Psoas muscle (tissue), 8 donors: ENCODE data around the gene ZBTB16. TPM values are rescaled to one million over a fixed set of nuclear protein-coding genes. Genes with fewer than 3 reads are reported as not detected.

Source experiments
- ATAC-seq, 4 donors: fragments of 200-7000 bp; cut with Tn5 transposase; one replicate each; pipeline ENCODE4 v1.9.1; 2020; ENCODE audit warnings: moderate library complexity in 3 of 4, mild to moderate bottlenecking in 2 of 4
- DNase-seq, 2 donors: peaks; one replicate each; pipeline ENCODE4 v3.0.0-alpha.2; 2020
- H3K27ac ChIP-seq: fragments of 200-600 bp; one replicate; pipeline ENCODE4 v1.8.0; 2022
- H3K27me3 ChIP-seq, 3 donors: fragments of 200-600 bp in 1 of 3; one replicate each; pipeline versions ENCODE4 v1.6.1 to v1.8.0; 2013 to 2022; ENCODE audit warnings: low read length in 2 of 3, mild to moderate bottlenecking in 2 of 3, moderate library complexity in 1 of 3; ENCODE audit not compliant: insufficient read depth in 3 of 3
- H3K36me3 ChIP-seq, 2 donors: fragments of 200-600 bp in 1 of 2; one replicate each; pipeline versions ENCODE4 v1.6.1 to v1.8.0; 2013 to 2022; ENCODE audit warnings: low read depth in 1 of 2, mild to moderate bottlenecking in 1 of 2, moderate library complexity in 1 of 2; ENCODE audit not compliant: insufficient read depth in 1 of 2
- H3K4me1 ChIP-seq: fragments of 200-600 bp; one replicate; pipeline ENCODE4 v1.8.0; 2022
- H3K4me3 ChIP-seq: fragments of 200-600 bp; one replicate; pipeline ENCODE4 v1.8.0; 2022; ENCODE audit warnings: mild to moderate bottlenecking
- H3K9me3 ChIP-seq: fragments of 200-600 bp; one replicate; pipeline ENCODE4 v1.8.0; 2022
- WGBS, 3 donors: extraction: QIAGEN DNeasy Blood & Tissue Kit; methylation state at CpG; one replicate each; pipeline versions ENCODE4 v1.1.6 to v1.1.7; 2013; 5-methylcytosine and 5-hydroxymethylcytosine counted together
- intact Hi-C, 2 donors: fragments of 100-400 bp; cut with DNase I; formaldehyde crosslinking; loops; one replicate each; pipeline versions ENCODE4 v1.11.0 to v1.14.2; 2022
- polyA plus RNA-seq, 3 donors: library from polyadenylated mRNA; stranded (reverse); fragments of 200-250 nt; gene quantifications; one replicate each; pipeline ENCODE4 v1.2.3, GENCODE V29; 2013
- total RNA-seq, 4 donors: library from RNA; stranded (reverse); fragmentation: NEBNext Ultra II Directional in 2 of 4; extraction: Animal tissue kit (Norgen Biotek cat#: 25700) in 2 of 4; gene quantifications; one replicate each; pipeline versions ENCODE4 v1.2.1 to v1.2.4, GENCODE V29; 2021 to 2023
- TF ChIP-seq, protein P1 (sequence below): fragments of 200-600 bp; IDR thresholded peaks from one replicate; pipeline ENCODE4 v1.8.0; 2022; ENCODE audit warnings: antibody characterized with exemption
- donor health status: healthy with polysubstance abuse.
- donor health status: DM: no; HTN: no; CAD: no; lungs with moderate emphysema.
- donor health status: Bipolar disorder and iron deficiency.
- donor health status: healthy.
- donor health status: DM: yes; HTN: yes; CAD: no.
- donor health status: DM: no; HTN: no; CAD: no.
- donor health status: DM: no; HTN: no; CAD: no.
- donor health status: DM: yes; HTN: yes; CAD: no.

The ZBTB16 gene
- total and polyA plus RNA-seq, 7 donors: 11.7 to 299 (median 89.8) TPM

DNA sequence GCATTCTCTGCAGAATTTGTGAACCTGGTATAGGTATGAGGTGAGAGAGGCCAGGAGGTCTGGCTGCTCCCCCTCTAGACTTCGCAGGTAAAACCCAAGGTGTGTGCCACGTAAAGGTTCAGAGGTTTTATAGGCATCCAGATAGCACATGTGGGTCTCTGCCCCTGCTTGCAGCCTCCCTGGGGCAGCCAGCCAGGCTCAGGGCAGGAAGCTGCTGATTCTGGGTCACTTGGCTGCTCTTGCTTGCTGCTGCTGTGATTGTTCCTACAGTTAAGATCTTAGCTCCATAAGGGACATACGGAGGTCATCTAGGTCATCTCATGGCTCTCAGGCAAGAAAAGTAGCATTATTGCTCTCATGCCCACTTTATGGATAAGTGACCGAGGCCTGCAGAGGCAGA is 30.2 kb downstream of the ZBTB16 start:
- H3K27me3 ChIP-seq: no peaks in the 10 kb centered on the region
- WGBS, 3 donors: 50 to 65% (median 61%) methylated on average over 4 of the region's 4 CpGs
- intact Hi-C loops: no loop called here
- DNase-seq (peak in 1 of 2 donors; percentile 65), ATAC-seq (peak in 3 of 4 donors; percentile 15 to 39 (median 31))
- H3K9me3 ChIP-seq: no peaks in the 10 kb centered on the region
- peak overlapping the region; percentile 99 for H3K27ac ChIP-seq
- peaks cover 98% of the 10 kb centered on the region for H3K4me1 ChIP-seq
- TF ChIP-seq, protein P1, sequence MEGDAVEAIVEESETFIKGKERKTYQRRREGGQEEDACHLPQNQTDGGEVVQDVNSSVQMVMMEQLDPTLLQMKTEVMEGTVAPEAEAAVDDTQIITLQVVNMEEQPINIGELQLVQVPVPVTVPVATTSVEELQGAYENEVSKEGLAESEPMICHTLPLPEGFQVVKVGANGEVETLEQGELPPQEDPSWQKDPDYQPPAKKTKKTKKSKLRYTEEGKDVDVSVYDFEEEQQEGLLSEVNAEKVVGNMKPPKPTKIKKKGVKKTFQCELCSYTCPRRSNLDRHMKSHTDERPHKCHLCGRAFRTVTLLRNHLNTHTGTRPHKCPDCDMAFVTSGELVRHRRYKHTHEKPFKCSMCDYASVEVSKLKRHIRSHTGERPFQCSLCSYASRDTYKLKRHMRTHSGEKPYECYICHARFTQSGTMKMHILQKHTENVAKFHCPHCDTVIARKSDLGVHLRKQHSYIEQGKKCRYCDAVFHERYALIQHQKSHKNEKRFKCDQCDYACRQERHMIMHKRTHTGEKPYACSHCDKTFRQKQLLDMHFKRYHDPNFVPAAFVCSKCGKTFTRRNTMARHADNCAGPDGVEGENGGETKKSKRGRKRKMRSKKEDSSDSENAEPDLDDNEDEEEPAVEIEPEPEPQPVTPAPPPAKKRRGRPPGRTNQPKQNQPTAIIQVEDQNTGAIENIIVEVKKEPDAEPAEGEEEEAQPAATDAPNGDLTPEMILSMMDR: no peak
- H3K36me3 ChIP-seq: peaks cover 4 to 9% of the 10 kb centered on the region in 2 donors
- peak overlapping the region; percentile 19 for H3K4me3 ChIP-seq

DNA sequence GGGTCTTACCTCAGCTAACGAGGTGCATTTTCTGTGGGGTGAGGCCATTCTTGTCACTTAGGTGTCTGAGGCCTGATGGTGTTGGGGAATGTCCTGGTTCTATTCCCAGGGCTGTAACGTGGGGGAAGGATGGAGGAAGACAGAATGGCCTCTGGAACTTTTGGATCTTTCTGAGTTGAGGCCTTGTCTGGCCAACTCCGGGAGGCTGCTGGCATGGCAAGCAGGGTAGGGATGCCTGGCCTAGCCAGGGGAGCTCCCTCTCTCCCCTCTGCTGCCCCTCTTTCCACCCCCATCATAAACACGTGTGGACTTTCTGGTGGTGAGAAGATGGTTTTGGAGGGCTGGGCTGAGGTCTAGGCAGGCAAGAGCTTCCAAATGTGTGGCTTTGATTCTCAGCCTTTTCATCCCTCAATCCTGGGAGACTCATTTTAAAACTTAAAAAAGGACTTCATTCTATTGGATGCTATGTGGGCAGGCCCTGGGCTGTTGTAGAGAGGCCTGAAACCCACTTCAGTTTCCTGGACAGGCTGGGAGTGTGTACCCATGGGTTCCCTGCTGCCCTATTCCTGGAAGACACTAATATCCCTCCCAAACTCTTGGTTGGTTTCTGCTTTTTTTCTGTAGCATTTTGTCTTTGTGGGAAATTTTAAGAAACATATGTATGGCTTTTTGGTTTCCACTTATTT is 30.9 kb downstream of the ZBTB16 start:
- Histone ChIP-seq H3K9me3 (no peaks in the 10 kb centered on the region), H3K27me3 (no peaks in the 10 kb centered on the region), H3K4me1 (peaks cover 97% of the 10 kb centered on the region), H3K4me3 (peak overlapping the region; percentile 33), H3K27ac (peak overlapping the region; percentile 99), H3K36me3 (peaks cover 4 to 9% of the 10 kb centered on the region in 2 donors)
- intact Hi-C loops: no loop called here
- WGBS, 3 donors: 28 to 44% (median 28%) methylated on average over 4 of the region's 4 CpGs
- TF ChIP-seq, protein P1: no peak
- ATAC-seq (no peak), DNase-seq (peak in 1 of 2 donors; percentile 49)

DNA sequence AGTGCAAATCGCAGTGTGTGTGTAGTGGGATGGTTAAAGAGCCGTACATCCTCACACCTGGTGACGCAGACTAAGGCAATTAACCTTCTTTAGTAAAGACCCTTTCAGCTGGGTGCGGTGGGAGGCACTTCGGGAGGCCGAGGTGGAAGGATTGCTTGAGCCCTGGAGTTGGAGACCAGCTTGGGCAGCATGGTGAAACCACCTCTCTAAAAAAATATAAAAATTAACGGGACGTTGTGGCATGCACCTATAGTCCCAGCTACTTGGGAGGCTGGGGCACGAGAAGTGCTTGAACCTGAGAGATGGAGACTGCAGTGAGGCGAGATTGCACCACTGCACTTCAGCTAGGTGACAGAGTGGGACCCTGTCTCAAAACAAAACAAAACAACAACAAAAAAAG is 31.5 kb downstream of the ZBTB16 start:
- TF ChIP-seq, protein P1: no peak
- DNase-seq (no peak), ATAC-seq (no peak)
- no peaks in the 10 kb centered on the region for H3K27me3 ChIP-seq
- no peaks in the 10 kb centered on the region for H3K9me3 ChIP-seq
- H3K4me1 ChIP-seq: peaks cover 97% of the 10 kb centered on the region
- H3K4me3 ChIP-seq: peak overlapping the region; percentile 33
- H3K36me3 ChIP-seq: peaks cover 4 to 9% of the 10 kb centered on the region in 2 donors
- WGBS, 3 donors: 69 to 76% (median 70%) methylated on average over 10 of the region's 10 CpGs
- peak overlapping the region; percentile 99 for H3K27ac ChIP-seq
- intact Hi-C loops: no loop called here

DNA sequence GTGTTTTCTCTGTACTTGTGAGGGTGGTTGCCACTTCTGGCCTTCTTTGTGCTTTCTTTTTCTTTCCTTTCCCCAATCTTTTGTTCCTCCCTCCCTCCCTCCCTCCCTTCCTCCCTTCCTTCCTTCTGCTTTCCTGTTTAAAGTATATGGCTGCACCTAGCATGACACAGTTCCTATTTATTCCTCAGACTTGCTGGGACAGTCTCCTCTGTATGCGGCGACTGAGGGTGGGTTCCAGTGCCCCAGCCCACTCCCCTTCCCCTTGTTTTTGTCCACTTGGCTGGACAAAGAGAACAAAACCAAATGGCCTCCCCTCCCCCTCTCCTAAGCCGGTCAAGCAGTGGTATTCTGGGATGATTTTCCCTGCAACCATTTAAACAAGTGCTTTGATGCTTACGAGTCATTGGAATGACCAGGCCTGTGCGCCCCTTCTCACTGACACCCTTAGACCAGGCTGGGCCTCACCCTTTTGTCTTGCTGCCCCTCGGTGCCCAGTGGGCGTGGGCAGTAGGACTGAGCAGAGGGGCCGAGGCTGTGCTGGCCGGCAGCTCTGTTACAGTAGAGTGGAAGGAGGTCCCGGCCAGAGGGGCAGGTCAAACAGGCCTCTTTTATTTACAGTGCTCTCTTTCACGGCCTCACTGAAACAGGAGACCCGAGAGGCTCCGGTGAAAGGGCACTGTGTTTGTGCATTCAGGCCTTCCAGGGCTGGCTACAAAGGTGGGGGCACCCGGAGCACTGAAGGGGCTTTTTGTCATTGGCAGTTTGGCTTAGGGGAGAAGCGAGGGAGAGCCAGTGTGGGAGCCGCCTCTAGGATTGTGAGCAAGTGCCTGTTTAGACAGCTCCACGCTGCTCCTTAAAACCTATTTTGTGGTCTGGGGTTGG is 32.2 kb downstream of the ZBTB16 start:
- peak overlapping the region; percentile 99 for H3K27ac ChIP-seq
- H3K4me1 ChIP-seq: peaks cover 96% of the 10 kb centered on the region
- DNase-seq (peak in 1 of 2 donors; percentile 48), ATAC-seq (peak in 2 of 4 donors; percentile 25 to 62)
- H3K36me3 ChIP-seq: peaks cover 4 to 9% of the 10 kb centered on the region in 2 donors
- TF ChIP-seq, protein P1: no peak
- no peaks in the 10 kb centered on the region for H3K9me3 ChIP-seq
- intact Hi-C loops: no loop called here
- WGBS, 3 donors: 31 to 55% (median 40%) methylated on average over 17 of the region's 17 CpGs
- H3K27me3 ChIP-seq: no peaks in the 10 kb centered on the region
- H3K4me3 ChIP-seq: peak overlapping the region; percentile 33
